Neural cell (in vitro differentiated cells): ENCODE results near the gene PLCH1.

Source experiments
- EP300 ChIP-seq: fragments of 450-650 bp; conservative IDR thresholded peaks from 2 replicates; pipeline ENCODE4 v1.6.1; 2014; ENCODE audit warnings: antibody characterized with exemption, mild to moderate bottlenecking, moderate library complexity; ENCODE audit not compliant: poor library complexity, severe bottlenecking
- EZH2 ChIP-seq: fragments of 200-600, 300-800 bp; shearing (Covaris generic), sonication (generic); IDR thresholded peaks from 2 replicates; pipeline ENCODE4 v1.6.1; 2014; ENCODE audit warnings: antibody characterized with exemption, low read length, borderline replicate concordance, mild to moderate bottlenecking; ENCODE audit not compliant: insufficient read depth, poor library complexity, severe bottlenecking
- POLR2AphosphoS5 ChIP-seq: IDR thresholded peaks from 2 replicates; pipeline ENCODE4 v1.6.1; 2012
- RAD21 ChIP-seq: fragments of 450-650 bp; conservative IDR thresholded peaks from 2 replicates; pipeline ENCODE4 v1.6.1; 2014; ENCODE audit warnings: antibody characterized with exemption, mild to moderate bottlenecking, moderate library complexity
- TF ChIP-seq, protein P1 (sequence below): fragments of 450-650 bp; IDR thresholded peaks from 2 replicates; pipeline ENCODE4 v1.5.1; 2014; ENCODE audit warnings: antibody characterized with exemption, mild to moderate bottlenecking, moderate library complexity; ENCODE audit not compliant: poor library complexity, severe bottlenecking
- TF ChIP-seq, protein P2 (sequence below): IDR thresholded peaks from 2 replicates; pipeline ENCODE4 v1.6.1; 2012; ENCODE audit warnings: borderline replicate concordance

DNA sequence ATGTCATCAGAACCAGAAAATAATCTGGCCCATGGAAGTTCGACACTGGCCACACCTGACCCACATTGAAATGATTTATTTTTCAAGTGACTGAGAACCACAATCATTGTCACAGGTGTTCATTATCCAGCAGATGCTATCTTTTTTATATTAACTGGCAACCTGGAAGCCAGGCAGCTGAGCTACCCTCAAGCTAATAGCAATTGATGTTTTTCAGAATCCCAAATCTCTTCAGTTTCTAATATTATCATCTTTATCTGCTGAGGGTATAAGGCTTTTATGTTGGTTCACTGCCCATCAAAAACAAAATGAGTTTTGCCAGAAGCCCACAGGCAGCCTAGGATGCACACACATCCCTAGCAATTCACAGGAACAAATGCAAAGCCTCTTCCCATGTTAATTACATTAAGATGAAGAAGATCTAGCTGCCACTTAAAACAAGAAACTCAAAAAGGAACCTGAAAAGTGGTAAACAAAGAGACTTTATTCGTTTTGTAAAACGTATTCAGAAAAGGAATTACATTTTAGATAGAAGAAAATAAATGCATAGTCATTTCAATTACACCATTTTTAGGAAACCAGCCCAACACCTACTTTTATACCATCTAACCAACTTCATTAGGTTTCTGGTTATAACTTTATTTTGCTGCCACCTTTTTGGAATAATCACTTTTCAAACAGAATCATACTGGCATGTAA, 410.5 kb downstream of the PLCH1 start:
- TF ChIP-seq POLR2AphosphoS5 (no peak), EZH2 (no peak), EP300 (no peak), RAD21 (no peak)
- TF ChIP-seq, protein P1, sequence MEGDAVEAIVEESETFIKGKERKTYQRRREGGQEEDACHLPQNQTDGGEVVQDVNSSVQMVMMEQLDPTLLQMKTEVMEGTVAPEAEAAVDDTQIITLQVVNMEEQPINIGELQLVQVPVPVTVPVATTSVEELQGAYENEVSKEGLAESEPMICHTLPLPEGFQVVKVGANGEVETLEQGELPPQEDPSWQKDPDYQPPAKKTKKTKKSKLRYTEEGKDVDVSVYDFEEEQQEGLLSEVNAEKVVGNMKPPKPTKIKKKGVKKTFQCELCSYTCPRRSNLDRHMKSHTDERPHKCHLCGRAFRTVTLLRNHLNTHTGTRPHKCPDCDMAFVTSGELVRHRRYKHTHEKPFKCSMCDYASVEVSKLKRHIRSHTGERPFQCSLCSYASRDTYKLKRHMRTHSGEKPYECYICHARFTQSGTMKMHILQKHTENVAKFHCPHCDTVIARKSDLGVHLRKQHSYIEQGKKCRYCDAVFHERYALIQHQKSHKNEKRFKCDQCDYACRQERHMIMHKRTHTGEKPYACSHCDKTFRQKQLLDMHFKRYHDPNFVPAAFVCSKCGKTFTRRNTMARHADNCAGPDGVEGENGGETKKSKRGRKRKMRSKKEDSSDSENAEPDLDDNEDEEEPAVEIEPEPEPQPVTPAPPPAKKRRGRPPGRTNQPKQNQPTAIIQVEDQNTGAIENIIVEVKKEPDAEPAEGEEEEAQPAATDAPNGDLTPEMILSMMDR: no peak
- TF ChIP-seq, protein P2, sequence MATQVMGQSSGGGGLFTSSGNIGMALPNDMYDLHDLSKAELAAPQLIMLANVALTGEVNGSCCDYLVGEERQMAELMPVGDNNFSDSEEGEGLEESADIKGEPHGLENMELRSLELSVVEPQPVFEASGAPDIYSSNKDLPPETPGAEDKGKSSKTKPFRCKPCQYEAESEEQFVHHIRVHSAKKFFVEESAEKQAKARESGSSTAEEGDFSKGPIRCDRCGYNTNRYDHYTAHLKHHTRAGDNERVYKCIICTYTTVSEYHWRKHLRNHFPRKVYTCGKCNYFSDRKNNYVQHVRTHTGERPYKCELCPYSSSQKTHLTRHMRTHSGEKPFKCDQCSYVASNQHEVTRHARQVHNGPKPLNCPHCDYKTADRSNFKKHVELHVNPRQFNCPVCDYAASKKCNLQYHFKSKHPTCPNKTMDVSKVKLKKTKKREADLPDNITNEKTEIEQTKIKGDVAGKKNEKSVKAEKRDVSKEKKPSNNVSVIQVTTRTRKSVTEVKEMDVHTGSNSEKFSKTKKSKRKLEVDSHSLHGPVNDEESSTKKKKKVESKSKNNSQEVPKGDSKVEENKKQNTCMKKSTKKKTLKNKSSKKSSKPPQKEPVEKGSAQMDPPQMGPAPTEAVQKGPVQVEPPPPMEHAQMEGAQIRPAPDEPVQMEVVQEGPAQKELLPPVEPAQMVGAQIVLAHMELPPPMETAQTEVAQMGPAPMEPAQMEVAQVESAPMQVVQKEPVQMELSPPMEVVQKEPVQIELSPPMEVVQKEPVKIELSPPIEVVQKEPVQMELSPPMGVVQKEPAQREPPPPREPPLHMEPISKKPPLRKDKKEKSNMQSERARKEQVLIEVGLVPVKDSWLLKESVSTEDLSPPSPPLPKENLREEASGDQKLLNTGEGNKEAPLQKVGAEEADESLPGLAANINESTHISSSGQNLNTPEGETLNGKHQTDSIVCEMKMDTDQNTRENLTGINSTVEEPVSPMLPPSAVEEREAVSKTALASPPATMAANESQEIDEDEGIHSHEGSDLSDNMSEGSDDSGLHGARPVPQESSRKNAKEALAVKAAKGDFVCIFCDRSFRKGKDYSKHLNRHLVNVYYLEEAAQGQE: no peak
